HG03135 (cell line): ENCODE measurements around the gene NSD1.

Experiments used
- ATAC-seq: cut with Tn5 transposase; IDR thresholded peaks from one replicate; pipeline ENCODE4 v1.9.1; 2021; ENCODE audit warnings: mild to moderate bottlenecking, moderate library complexity; ENCODE audit not compliant: unreplicated experiment

NSD1 gene

DNA sequence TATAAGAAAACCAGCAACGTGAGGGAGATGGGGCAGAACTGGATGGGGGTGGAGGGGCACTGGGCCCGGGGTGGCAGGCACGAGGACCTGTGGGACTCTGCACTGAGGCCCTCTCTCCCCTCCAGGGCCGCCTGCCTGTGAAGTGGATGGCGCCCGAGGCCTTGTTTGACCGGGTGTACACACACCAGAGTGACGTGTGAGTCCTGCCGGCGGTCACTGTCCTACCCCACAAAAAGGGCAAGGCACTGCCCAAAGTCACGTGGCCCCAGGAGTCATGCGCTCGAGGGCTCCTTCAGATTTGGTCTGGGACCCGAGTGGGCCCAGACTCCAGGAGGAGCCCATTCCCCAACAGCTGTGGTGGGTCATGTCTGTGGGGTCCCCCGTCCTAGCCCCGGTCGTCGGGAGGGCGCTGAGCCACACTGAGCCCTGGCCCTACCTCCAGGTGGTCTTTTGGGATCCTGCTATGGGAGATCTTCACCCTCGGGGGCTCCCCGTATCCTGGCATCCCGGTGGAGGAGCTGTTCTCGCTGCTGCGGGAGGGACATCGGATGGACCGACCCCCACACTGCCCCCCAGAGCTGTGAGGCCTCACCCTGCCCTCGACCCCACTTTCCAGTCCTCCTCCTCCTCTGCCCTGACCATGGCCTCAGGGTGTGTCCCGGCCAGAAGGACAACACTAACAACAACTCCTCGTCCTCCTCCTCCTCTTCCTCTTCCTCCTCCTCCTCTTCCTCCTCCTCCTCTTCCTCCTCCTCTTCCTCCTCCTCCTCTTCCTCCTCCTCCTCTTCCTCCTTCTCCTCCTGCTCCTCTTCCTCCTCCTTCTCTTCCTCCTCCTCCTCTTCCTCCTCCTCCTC lies 37.2 kb upstream of the NSD1 start:
- no peak for ATAC-seq

DNA sequence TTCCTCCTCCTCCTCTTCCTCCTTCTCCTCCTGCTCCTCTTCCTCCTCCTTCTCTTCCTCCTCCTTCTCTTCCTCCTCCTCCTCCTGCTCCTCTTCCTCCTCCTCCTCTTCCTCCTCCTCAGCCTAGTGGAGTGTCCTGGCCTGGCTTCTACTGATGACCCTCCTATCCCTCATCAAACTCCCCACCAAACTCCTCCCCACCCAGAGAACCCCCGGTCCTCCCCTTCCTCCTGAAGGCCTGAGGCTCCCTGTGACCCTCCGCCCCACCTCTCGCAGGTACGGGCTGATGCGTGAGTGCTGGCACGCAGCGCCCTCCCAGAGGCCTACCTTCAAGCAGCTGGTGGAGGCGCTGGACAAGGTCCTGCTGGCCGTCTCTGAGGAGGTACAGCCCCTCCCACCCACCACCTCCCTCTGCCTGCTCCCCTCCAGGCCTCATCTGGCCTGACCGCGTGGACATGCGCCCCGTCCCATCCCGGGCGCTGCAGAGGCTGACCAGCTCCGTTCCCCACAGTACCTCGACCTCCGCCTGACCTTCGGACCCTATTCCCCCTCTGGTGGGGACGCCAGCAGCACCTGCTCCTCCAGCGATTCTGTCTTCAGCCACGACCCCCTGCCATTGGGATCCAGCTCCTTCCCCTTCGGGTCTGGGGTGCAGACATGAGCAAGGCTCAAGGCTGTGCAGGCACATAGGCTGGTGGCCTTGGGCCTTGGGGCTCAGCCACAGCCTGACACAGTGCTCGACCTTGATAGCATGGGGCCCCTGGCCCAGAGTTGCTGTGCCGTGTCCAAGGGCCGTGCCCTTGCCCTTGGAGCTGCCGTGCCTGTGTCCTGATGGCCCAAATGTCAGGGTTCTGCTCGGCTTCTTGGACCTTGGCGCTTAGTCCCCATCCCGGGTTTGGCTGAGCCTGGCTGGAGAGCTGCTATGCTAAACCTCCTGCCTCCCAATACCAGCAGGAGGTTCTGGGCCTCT lies 36.3 kb upstream of the NSD1 start:
- no peak for ATAC-seq

DNA sequence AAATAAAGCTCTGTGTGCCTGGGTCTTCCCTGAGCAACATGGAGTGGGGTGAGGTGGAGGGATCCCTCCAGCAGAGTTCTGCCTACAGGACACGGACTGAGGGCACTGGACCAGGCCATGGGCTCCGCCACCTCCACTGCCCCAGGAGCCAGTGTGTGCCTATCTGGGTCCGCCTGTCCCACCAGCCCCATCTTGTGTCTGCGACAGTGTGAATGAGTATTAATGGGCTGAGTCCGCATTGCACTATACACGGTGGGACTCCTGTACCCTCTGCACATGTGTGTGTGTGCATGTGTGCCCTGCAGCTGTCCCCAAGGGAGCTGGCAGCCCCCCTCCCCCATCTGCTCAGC lies 35.5 kb upstream of the NSD1 start:
- ATAC-seq: no peak

DNA sequence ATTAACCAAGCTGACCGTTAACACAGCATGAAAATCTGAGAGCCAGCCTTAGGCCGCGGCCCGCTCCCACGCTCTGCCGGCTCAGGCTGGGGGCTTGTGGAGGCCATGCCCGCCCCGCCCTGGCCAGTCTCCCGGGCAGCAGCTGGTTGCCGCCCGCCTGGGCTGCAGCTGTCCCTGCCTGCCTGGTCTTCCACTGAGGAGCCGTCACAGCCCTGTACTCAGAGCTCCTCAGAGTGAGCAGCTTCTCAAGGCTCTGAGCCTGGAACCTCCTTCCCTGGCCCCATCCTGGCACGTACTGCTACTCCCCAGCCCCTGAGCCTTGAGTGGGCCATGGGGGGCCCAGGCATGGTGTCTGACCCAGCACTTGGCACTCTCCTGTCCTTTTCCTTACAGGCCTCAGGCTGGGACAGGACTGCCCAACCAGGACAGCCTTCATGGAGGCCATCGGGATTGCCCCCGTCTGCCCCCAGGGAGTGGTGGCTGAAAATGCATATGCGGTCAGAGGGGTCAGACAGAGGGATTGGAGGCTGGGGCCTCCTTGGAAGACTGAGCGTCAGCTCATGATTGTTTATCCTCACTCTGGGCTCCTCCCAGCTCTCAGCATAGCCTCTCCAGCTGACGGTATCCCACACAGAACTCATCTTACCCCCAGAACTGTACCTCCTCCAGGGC lies 35.0 kb upstream of the NSD1 start:
- ATAC-seq: no peak

DNA sequence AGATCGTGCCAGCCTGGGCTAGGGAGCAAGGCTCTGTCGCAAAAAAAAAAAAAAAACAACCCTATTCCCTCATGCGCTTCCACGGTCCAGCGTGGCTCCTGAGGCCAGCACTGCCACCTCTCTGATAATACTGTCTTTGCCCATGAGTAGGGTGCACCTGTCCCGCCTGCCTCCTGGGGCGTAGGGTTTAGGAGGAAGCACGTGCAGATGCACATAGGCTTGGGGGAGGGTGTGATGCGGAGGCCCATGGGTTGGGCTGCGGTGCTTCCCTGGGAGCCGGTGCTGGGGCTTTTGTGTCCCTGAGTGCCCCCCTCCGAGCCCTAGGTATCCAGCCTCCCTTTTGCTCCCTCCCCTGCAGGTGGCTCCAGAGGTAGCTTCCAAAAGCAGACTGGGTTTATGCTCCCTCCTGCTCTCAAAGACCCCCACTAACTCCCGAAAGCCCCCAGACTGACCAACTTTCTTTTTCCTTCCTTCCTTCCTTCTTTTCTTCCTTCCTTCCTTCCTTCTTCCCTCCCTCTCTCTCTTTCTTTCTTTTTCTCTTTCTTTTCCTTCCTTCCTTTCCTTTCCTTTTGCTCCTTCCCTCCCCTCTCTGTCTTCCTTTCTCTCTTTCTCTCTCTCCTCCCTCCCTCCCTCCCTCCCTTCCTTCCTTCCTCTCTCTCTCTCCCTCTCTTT lies 34.0 kb upstream of the NSD1 start:
- no peak for ATAC-seq

DNA sequence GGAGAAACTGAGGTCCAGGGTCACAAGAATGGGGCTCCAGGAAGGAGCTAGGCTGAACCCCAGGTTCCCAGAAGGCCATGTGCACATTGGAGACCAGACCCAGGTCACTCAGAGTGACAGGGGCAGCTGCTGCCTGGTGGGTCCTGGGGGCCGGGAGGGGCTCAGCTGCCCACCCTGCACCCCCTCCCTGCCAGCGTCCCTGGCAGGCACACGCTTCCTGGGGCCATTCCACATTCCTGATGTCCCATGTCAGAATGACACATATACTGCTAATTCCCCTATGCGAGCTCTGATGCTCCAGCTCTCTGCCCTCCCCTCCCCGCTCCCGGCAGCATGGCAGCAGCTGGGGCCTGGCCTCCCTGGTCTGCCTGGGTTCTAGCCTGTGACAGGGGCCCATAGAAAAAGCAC lies 32.9 kb upstream of the NSD1 start:
- no peak for ATAC-seq

DNA sequence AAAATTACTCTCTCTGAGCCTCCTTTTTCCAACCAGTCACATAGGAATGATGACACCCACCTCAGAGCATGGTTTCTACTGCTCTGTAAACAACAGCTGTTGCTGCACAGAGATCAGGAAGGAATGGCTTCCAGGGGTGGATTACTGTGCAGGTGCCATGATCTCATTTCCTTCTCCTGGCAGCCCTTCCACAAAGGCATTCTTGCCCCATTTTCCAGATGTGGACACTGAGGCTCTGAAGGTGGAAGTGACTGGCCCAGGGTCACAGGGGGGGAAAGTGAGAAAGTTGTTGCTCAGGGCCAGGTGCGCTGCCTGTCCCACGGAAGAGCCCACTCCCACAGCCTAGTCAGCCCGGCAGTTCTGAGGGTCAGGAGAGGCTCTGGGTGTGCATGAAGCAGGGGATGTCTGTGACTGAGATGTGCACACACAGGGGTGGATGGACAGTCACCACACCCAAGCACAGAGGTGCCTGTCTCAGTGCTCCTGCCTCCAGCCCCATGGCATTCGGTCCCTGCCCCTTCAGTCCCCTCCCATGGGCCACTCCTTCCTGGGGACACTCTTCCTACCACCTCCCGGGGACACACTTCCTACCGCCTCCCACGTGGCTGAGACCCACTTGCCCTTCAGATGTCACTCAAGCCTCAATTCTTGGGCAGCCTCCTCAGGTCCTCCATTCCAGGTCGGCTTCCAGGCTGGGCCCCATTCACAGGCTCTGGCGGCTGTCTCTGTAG lies 29.9 kb upstream of the NSD1 start:
- ATAC-seq: no peak

DNA sequence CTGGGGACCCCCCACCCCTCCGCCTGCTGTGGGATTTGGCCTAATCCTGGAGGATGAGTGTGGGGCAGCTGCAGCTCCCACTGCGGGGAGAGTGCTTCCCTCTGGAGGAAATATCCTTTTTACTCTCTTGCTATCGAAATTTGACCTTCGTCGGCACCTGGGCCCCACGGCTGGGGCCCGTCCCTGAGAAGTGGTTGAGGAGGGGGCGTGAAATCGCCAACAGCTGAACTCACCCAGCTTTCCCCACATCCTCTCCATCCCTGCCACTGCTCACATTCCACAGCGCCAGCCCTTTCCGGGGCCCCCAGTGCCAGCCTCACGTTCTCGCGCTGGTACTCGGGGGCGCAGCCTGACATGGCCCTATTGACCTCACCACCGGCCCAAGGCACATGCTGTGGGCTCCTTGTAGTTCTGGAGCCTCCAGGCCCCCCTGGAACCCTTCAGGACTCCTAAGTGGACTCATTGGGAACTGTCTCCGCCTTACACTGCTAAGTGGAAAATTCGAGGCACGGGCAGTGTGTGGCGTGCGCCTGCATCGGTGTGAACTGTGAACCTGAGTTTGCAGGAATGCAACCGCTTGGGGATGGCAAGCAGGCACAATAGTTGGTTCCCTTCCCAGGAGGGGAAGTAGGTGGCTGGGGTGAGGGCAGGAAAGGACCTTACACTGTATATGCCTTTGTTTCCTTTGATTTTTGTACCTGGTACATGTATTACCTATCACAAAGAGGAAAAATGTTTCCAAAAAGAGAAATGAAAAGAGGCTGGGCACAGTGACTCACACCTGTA lies 27.7 kb upstream of the NSD1 start:
- ATAC-seq: no peak

DNA sequence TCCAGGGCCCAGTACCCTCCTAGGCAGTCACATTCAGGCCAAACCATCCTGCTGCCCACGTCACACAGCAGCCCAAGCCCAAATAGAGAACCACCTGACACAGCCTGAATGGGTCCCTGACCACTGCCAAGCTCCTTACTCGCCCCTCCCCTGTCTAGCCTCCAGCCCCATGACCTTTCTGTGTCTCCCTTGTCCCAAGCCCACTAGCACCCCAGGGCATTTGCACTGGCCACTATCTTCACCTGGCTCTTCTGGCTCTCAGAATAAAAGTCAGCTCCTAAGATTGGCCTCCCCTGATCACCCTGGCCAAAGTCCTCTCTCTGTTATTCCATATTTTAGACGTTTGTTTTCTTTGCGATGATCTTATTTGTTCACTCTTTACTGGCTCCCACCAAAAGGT lies 26.4 kb upstream of the NSD1 start:
- ATAC-seq: no peak

DNA sequence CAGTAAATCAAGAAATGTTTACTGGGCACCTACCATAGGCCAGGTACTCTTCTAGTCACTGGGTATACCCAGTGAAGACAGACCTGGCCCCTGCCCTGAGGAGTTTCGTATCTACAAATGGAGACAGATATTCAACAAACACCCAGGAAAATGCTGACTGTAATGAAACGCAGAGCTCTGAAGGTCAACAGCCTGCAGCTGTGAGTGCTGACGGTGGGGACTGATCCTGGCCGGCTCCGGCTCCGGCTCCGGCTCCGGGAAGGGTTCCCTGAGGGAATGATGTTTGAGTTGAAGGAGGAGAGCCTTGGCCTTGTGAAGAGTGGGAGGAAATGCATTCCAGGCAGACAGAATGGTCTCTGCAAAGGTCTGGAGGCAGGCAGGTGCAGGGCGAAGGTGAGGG lies 23.8 kb upstream of the NSD1 start:
- ATAC-seq: no peak

DNA sequence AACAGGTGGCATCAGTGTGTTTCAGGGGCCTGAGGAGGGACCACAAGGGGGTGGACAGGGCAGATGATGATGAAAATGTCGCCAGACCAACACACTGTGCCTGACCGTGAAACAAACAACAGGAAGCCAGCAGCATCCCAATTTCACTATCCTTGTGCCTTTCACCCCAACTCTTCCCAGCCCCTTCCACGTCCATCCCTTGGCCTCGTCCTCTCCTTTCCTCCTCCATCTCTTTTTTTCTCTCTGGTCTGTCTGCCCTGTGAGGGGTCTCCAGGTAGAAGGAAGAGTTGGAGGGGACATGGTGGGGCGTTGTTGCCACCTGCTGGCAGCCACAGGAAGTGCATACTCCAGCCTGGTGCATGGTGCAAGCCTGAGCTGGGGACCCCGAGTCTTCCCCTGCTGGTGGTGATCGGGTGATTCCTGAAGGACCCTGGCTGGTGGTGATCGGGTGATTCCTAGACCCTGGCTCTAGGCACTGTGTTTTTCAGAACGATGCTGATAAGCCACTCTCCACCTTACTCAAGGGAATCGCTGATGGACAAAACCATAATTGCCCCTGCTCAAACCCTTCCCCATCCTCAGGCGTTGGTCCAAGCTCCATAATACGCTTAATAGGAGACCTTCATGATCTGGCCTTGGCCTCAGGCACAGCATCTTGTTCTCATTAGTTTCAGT lies 21.7 kb upstream of the NSD1 start:
- no peak for ATAC-seq

DNA sequence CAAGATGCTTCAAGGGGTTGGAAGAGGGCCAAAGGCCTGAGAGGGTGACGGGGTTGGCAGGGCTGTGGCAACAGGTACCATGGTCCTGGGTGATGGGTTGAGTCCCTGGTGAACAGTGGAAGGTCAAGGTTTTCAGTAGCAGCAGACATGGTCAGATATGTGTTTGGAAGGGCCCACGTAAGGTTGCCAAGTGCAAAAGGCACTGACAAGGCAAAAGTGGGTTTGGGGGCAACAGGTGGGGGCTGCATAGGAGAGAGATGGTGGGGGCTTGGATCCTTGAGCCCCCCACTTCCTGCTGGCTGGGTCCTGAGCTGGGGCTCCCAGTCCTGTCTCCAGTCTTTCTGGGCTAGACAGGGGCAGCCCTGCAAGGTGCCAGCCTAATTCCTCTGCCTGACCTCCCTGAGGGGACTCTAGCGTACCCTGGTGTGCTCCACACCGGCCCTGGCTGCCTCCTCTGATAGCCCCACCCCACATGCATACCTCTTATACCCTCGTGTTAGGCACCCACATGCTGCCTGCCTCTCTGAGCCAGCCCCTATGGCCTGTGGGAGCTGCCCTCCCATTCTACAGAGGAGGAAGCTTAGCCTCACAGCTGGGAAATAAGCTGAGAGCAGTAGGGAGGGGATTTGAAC lies 20.9 kb upstream of the NSD1 start:
- no peak for ATAC-seq

DNA sequence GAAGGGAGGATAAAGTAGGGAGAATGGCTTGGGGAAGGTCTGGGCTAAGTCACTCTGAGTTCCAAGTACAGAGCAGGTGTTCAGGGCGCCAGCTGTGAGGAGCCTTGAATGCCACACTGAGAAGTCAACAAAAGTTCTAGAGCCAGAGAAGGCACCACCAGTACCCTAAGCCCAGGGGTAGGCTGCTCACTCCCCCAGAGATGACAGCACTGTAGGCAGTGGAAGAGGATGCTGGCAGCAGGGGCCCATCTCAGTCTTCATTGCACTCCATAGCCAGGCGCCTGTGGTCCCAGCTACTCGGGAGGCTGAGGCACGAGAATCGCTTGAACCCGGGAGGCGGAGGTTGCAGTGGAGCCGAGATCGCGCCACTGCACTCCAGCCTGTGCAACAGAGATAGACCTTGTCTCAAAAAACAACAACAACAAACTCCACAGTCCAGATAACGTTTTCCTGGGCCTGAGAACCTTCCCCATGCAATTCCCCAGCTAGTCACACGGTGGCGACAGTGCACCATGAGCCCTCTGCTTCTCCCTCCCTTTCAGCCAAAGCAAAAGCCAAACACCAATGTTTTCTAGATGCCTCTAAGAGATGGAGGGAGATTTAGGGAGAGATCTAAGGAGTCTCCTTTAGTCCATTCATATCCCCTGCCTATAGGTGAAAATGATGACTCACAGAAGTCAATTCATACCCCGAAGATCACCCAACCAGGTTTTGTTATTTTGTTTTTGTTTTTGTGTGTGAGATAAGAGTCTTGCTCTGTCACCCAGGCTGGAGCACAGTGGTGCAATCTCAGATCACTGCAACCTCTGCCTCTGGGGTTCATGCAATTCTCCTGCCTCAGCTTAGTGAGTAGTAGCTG lies 19.8 kb upstream of the NSD1 start:
- ATAC-seq: no peak

DNA sequence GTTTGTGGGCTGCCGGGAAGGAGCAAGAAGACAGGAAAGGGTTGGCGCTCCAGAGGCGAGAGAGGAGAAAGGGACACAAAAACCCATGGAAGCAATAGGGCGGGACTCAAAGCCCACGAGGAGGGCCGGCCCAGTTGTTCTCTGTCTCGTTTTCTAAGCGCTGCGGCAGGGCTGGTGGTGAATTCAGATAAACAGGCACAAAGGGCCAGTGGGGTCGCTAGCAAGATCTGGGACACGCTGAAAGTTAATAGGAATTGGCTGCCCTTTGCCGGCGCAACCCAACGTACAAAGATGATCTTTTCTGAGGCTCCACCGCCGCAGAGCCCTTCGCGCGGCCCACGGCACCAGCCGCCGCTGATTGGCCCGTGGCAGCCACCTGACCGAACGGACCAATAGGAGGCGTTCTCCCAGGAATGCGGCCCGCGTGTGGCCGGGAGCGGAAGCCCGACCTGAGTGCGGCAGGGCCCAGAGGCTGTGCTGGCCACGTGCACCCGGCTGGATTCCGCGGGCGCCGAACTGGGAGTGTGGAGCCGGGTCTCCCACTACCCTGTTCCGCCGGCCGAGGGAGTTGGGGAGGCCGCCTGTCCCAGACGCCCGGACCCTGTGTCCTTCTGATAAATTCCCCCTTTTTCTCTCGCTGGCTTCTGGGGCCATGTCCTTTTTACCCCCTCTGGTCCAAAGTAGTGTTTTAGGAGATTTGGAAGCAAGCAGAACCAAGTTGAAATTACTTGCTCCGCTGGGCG lies 16.8 kb upstream of the NSD1 start:
- no peak for ATAC-seq

DNA sequence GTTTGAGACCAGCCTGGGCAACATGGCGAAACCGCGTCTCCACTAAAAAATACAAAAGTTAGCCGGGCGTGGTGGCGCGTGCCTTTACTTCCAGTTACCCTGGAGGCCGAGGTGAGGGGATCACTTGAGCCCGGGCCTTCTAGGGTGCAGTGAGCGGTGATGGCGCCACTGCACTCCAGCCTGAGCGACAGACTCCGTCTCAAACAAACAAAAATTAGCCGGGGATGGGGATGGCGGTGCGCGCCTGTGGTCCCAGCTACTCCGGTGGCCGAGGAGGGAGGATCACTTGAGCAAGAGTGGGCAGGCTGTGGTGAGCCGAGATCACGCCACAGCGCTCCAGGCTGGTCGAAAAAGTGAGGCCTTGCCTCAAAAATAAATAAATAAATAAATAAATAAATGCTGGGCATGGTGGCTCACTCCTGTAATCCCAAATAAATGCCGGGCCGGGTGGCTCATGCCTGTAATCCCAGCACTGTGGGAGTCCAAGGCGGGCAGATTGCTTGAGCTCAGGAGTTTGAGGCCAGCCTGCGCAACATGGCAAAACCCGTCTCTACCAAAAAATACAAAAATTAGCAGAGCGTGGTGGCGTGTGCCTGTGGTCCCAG lies 16.0 kb upstream of the NSD1 start:
- ATAC-seq: no peak

DNA sequence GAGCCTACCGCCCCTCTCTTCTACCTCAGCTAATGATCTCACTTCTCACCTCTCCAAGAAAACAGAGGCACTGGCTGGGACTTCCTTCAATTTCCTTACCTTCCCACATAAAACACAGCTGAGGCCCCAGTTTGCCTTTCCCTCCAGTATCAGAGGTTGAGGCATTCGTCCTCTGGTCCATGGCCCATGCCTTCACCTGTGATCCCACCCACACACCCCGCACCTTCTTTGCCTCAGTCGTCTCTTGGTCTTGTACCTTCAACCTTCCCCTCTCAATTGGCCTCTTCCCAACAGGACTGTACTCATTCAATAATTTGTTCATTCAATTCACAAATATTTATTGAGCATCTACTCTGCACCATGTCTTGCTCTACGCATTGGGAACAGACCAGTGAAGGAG lies 11.0 kb upstream of the NSD1 start:
- no peak for ATAC-seq
